Ishikawa (cell line): ENCODE results near the gene SINHCAF.
A peak's percentile ranks its signal among the peaks of the same experiment; 100 is the strongest.

ENCODE experiments used
- CEBPB ChIP-seq: IDR thresholded peaks from 2 replicates; pipeline ENCODE4 v1.6.1; 2012
- EGR1 ChIP-seq: IDR thresholded peaks from 2 replicates; pipeline ENCODE4 v1.6.1; 2012
- FOXM1 ChIP-seq: IDR thresholded peaks from 2 replicates; pipeline ENCODE4 v1.6.1; 2012; ENCODE audit warnings: low read depth, borderline replicate concordance
- RAD21 ChIP-seq: IDR thresholded peaks from 2 replicates; pipeline ENCODE4 v1.6.1; 2012; ENCODE audit warnings: low read depth
- REST ChIP-seq: IDR thresholded peaks from 2 replicates; pipeline ENCODE4 v1.6.1; 2012; ENCODE audit warnings: low read depth, mild to moderate bottlenecking
- TAF1 ChIP-seq: IDR thresholded peaks from 2 replicates; pipeline ENCODE4 v1.6.1; 2012; ENCODE audit warnings: low read depth, mild to moderate bottlenecking
- TCF12 ChIP-seq: IDR thresholded peaks from 2 replicates; pipeline ENCODE4 v1.6.1; 2012; ENCODE audit warnings: low read depth
- YY1 ChIP-seq: IDR thresholded peaks from 2 replicates; pipeline ENCODE4 v1.6.1; 2012; ENCODE audit warnings: low read depth
- ZBTB7A ChIP-seq: IDR thresholded peaks from 2 replicates; pipeline ENCODE4 v1.6.1; 2012; ENCODE audit warnings: low read depth

- TF ChIP-seq CEBPB (0 out of 2 replicates have a peak, but pooled peaks have one; percentile 29), REST (no peak), ZBTB7A (no peak), YY1 (no peak), EGR1 (no peak), FOXM1 (no peak), RAD21 (no peak), TCF12 (no peak), TAF1 (no peak)
These were observed 10.0 kb downstream of the SINHCAF start for GRCh38 chr12:31315784-31316465.
